Ectodermal cell (in vitro differentiated cells): ENCODE data around the gene SORCS2.

ENCODE experiments used
- H3K27ac ChIP-seq: 2 replicates; pipeline ENCODE4 v1.7.0; 2013; ENCODE audit warnings: mild to moderate bottlenecking, low read depth, low read length; ENCODE audit not compliant: insufficient read depth, poor library complexity, severe bottlenecking
- H3K27me3 ChIP-seq: 2 replicates; pipeline ENCODE4 v1.7.0; 2013; ENCODE audit warnings: mild to moderate bottlenecking, low read length; ENCODE audit not compliant: insufficient read depth, control insufficient read depth, poor library complexity, severe bottlenecking
- H3K36me3 ChIP-seq: one replicate; pipeline ENCODE4 v1.7.0; 2013; ENCODE audit warnings: low read length; ENCODE audit not compliant: control insufficient read depth, insufficient read depth
- H3K4me1 ChIP-seq: one replicate; pipeline ENCODE4 v1.7.0; 2013; ENCODE audit warnings: low read length; ENCODE audit not compliant: control insufficient read depth, insufficient read depth
- H3K4me3 ChIP-seq: 2 replicates; pipeline ENCODE4 v1.7.0; 2013; ENCODE audit warnings: low read depth, low read length, control low read depth; ENCODE audit not compliant: insufficient read depth
- H3K9me3 ChIP-seq: 2 replicates; pipeline ENCODE4 v1.7.0; 2013; ENCODE audit warnings: mild to moderate bottlenecking, low read length, moderate library complexity; ENCODE audit not compliant: control insufficient read depth
- WGBS, 2 experiments: methylation state at CpG; one replicate each; pipeline ENCODE4 v1.1.7; 2013; ENCODE audit warnings: missing lambda C conversion rate in 2 of 2; 5-methylcytosine and 5-hydroxymethylcytosine counted together

Gene SORCS2

DNA sequence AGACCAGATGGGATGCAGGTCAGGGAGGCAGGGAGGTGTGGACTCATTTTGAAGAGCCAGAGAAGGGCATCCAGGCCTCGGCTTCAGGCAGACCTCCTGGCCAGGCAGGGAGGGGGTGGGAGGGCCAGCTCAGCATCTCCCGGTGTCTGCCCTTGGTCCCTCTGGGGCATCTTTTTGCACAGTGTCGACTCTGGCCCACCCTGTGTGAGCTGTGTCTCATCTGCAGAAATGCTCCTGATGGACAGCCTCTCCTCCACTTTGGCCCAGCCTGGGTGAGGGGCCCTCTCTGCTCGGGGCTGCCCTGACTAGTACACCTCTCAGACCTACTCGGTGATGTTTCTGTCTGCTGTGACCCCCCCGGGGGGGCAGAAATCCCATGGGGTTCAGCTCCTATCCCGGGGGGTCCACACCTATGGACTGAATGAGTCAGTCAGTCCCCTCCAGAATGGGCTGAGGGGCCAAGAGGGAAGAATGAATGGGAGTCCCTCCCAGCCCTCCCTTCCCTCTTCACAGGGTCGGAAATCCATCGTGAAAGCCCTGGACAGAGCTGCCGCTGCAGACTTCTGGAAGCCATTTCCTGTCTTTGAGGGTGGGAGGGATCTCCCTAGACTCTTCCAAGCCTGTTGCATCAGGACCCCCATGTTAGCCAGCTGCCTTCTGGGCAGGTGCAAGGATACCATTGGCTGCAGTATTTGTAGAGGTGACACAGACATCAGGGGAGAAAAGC lies 439.1 kb downstream of the SORCS2 start:
- no peak overlapping the region for H3K27ac ChIP-seq
- H3K4me1 ChIP-seq, result peaks cover 5% of the 10 kb centered on the region
- H3K27me3 ChIP-seq, result no peaks in the 10 kb centered on the region
- no peaks in the 10 kb centered on the region for H3K9me3 ChIP-seq
- WGBS, 2 experiments, result 76 to 83% methylated on average over 10 of the region's 10 CpGs
- no peaks in the 10 kb centered on the region for H3K36me3 ChIP-seq
- H3K4me3 ChIP-seq, result no peak overlapping the region

DNA sequence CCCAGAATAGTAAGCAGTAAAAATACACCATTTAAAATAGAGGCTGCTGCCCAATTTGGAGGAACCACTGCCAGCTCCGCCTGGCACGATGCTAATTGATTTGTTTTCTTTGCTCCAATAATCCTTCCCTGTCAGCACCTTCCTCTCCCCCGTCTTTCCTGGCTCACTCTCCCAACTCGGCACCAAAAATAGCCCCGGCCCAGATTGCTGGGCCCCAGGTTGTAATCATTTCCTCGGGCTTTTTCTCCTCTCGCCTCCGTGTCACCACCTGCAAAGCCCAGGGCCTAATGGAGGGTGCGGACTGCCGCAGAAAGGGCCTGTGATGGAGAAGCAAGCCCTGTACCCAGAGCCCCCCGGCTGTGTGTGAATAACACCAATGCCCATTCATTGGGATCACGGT lies 440.0 kb downstream of the SORCS2 start:
- no peaks in the 10 kb centered on the region for H3K36me3 ChIP-seq
- H3K4me3 ChIP-seq, result no peak overlapping the region
- H3K27ac ChIP-seq, result no peak overlapping the region
- H3K9me3 ChIP-seq, result no peaks in the 10 kb centered on the region
- peaks cover 5% of the 10 kb centered on the region for H3K4me1 ChIP-seq
- 90 to 93% methylated on average over 12 of the region's 12 CpGs for WGBS, 2 experiments
- no peaks in the 10 kb centered on the region for H3K27me3 ChIP-seq

DNA sequence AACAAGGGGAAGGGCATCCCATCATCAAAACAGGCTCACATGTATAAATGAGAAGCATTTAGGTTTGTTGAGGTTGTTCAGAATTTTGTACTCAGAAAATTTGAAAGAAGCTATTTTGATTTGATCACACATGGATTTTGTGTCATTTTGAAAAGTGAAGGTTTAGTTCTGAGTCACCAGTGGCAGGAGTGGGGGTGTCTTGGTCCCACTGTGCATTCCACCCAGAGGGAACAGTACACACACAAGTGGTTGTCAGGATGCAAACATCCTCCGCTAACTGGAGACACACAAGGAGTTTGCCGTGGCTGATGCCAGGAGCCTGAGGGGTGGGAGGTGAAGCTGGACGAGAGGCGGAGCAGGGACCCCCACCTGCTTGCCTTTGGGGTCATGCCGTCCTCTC lies 440.6 kb downstream of the SORCS2 start:
- Histone ChIP-seq H3K36me3 (no peaks in the 10 kb centered on the region), H3K4me1 (peaks cover 5% of the 10 kb centered on the region), H3K27ac (no peak overlapping the region), H3K4me3 (no peak overlapping the region), H3K27me3 (no peaks in the 10 kb centered on the region), H3K9me3 (no peaks in the 10 kb centered on the region)
- WGBS, 2 experiments, result 87 to 94% methylated on average over 5 of the region's 5 CpGs

DNA sequence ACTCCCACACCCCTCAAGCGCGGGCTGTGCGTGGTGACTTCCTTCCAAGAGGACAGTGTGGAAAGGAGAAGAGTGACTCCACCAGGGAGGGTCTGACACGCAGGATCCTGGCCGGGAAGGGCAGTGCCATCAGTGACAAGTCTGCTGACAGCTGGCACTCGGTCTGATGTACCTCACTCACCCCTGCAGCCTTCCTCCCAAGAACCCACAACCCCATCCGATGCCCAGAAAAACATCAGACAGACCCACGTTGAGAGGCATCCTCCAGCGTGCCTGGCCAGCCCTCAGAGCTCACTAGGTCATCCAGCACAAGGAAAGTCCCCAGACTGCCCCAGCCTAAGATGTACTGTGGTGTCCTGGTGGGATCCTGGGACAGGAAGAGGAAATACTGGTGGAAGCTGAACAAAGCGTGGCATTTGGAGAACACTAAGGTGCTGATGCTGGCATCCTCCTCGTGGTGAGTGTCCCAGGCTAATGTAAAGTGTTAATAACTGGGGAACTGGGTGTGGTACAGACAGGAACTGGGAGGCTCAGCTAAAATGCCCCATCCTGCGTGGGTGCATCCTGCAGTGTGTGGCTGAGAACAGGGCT lies 442.4 kb downstream of the SORCS2 start:
- Histone ChIP-seq H3K36me3 (no peaks in the 10 kb centered on the region), H3K27me3 (no peaks in the 10 kb centered on the region), H3K4me3 (no peak overlapping the region), H3K27ac (no peak overlapping the region), H3K9me3 (no peaks in the 10 kb centered on the region), H3K4me1 (peaks cover 5% of the 10 kb centered on the region)
- WGBS, 2 experiments, result 88 to 93% methylated on average over 12 of the region's 12 CpGs

DNA sequence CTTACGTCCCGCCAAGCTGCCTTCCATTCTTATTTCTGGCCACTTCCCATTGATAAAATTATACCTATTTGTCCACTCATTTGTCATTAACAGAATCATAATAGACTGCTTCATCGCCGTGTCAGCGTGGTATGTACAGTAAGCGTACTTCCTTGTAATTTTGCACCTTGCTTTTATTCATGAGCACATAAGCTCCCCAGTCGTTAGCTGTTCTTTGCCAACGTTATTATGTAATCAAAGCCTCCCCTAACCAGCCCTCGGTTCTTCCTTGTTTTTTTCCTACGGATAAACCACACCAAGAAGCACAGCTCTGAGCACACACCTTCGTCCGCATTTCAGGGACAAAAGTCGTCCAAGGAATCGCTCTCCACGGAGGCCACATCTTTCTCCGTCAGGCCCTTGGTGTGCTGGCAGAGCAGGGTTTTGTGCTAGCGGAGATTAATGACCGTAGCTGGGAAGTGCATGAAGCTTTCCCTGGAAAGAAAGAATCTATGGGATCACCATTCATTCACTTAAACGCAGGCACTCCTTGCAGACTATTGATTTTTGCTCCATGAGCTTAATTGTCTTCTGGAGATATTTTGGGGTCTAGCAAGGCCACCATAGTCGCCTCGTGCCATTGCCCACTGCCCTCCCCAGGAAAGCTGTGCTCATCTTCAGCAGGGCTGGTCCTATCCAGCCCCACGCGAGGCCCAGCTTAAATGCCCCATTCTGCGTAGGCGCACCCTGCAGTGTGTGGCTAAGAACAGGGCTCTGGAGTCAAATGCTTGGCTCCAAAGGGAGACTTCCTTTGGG lies 443.3 kb downstream of the SORCS2 start:
- 88 to 92% methylated on average over 25 of the region's 25 CpGs for WGBS, 2 experiments
- Histone ChIP-seq H3K9me3 (no peaks in the 10 kb centered on the region), H3K4me1 (peaks cover 5% of the 10 kb centered on the region), H3K27me3 (no peaks in the 10 kb centered on the region), H3K36me3 (no peaks in the 10 kb centered on the region), H3K4me3 (no peak overlapping the region), H3K27ac (no peak overlapping the region)

DNA sequence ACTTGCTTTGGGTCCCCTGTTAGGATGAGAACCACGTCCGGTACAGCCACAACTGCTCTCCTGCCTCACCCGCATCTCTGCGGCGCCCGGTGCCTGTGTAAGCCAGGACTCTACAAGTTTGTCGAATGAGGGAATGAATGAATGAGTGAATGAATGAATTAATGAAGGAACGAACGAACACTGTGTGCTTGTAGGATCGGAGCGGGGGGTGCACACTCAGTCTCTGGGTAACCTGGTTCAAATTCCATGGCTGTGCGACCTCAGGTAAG lies 443.8 kb downstream of the SORCS2 start:
- H3K4me1 ChIP-seq, result peaks cover 5% of the 10 kb centered on the region
- H3K27me3 ChIP-seq, result no peaks in the 10 kb centered on the region
- H3K9me3 ChIP-seq, result no peaks in the 10 kb centered on the region
- H3K27ac ChIP-seq, result no peak overlapping the region
- 91 to 92% methylated on average over 12 of the region's 12 CpGs for WGBS, 2 experiments
- H3K4me3 ChIP-seq, result no peak overlapping the region
- H3K36me3 ChIP-seq, result no peaks in the 10 kb centered on the region

DNA sequence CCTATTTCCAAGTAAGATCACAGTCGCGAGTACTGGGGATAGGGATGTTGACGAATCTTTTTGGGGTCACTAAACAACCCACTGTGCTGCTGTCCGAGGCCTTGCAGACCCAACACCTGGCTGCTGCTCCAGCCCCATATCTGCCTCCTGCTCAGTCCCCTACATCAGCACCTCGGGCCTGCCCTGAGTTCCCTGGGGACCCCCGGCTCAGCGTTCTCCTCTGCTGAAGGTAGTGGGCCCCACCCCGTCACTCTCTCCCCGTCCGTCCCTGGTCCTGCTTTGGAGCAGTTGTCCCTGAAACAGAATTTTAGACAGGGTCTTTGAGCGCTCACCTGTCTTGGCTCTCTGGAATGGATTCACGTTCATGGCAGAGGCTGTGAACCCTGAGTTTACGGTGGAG lies 444.8 kb downstream of the SORCS2 start:
- H3K36me3 ChIP-seq, result no peaks in the 10 kb centered on the region
- H3K27me3 ChIP-seq, result no peaks in the 10 kb centered on the region
- H3K4me1 ChIP-seq, result peaks cover 5% of the 10 kb centered on the region
- 93 to 95% methylated on average over 13 of the region's 13 CpGs for whole genome bisulfite sequencing, 2 experiments
- no peak overlapping the region for H3K27ac ChIP-seq
- H3K9me3 ChIP-seq, result no peaks in the 10 kb centered on the region
- no peak overlapping the region for H3K4me3 ChIP-seq

DNA sequence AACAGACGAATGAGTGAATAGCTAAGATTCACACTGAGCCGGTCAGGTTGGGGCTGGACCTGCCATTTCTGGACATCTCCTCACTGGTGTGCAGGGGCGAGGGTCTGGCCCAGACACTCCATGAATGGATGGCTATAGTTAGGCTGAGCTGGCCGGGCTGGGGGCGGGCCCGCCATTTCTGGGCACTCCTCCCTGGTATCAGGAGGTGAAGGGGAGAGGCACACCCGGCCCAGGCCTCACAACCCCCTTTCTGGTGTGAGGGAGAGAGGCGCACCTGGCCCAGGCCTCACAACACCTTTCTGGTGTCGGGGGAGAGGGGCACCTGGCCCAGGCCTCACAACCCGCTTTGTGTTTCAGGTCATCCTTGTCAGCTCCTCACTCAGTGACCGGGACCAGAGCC lies 445.6 kb downstream of the SORCS2 start:
- no peaks in the 10 kb centered on the region for H3K9me3 ChIP-seq
- no peak overlapping the region for H3K27ac ChIP-seq
- no peaks in the 10 kb centered on the region for H3K36me3 ChIP-seq
- peaks cover 5% of the 10 kb centered on the region for H3K4me1 ChIP-seq
- H3K4me3 ChIP-seq, result no peak overlapping the region
- H3K27me3 ChIP-seq, result no peaks in the 10 kb centered on the region
- WGBS, 2 experiments, result 92 to 95% methylated on average over 11 of the region's 11 CpGs

DNA sequence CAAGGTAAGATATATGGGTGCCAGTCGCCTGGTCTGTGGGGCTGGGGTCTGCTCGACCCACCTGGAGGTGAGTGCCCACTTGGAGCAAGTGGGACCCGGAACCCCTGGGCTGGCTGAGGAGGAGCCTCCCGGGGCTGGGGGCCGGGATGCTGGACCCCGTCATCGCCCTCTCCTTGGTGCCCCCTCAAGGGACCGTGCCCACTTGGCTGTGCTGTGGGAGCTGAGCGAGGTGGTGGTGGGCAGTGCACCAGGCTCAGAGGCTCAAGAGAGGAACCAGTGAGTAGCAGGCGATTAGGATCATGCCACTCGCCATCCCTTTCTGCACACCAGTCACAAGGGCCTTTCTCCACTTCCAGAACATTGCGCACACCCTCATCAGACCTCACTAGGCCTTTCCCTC lies 446.2 kb downstream of the SORCS2 start:
- Histone ChIP-seq H3K27me3 (no peaks in the 10 kb centered on the region), H3K4me3 (no peak overlapping the region), H3K9me3 (no peaks in the 10 kb centered on the region), H3K4me1 (peaks cover 5% of the 10 kb centered on the region), H3K27ac (no peak overlapping the region), H3K36me3 (no peaks in the 10 kb centered on the region)
- WGBS, 2 experiments, result 95% methylated on average over 12 of the region's 12 CpGs

DNA sequence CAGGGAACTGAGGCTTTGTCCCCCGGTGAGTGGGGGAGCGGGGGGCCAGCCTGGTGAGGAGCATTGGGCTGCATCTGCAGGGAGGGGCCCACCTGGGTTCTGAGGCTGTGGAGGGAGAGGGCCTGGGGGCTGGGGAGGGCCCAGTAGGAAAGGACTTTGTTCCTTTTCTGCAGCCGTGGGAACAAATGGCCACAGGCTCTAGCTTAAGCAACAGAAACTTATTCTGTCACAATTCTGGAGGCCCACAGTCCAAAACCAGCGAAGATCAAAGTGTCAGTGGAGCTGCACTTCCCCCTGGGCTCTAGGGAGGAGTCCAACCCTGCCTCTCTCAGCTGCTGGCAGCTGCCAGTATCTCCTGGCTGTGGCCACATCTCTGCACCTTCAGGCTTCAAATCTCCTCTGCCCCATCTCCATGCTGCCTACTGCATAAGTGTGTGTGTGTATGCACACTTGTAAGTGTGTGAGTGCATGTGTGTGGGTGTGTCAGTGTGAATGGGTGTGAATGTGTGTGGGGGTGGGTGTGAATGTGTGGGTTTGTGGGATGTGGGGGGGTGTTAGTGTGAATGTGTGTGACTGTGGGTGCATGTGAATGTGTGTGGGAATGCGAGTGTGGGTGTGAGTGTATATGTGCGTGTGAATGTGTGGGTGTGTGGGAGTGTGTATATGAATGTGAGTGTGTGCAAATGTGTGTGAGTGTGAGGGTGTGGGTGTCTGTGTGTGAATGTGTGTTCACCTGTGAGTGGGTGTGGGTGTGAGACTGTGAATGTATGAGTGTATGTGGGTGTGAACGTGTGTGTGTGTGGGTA lies 446.8 kb downstream of the SORCS2 start:
- no peaks in the 10 kb centered on the region for H3K9me3 ChIP-seq
- 90 to 92% methylated on average over 7 of the region's 7 CpGs for WGBS, 2 experiments
- no peak overlapping the region for H3K4me3 ChIP-seq
- H3K27me3 ChIP-seq, result no peaks in the 10 kb centered on the region
- no peaks in the 10 kb centered on the region for H3K36me3 ChIP-seq
- H3K27ac ChIP-seq, result no peak overlapping the region
- H3K4me1 ChIP-seq, result peaks cover 5% of the 10 kb centered on the region
